H1 (cell line): ENCODE data around the gene C2orf92. TPM values are rescaled to one million over a fixed set of nuclear protein-coding genes. Genes with fewer than 3 reads are reported as not detected.

Experiments used
- BCL11A ChIP-seq, 2 experiments: IDR thresholded peaks; one replicate each; pipeline ENCODE4 v1.6.1; 2011; ENCODE audit warnings: low read depth in 2 of 2, low read length in 2 of 2, mild to moderate bottlenecking in 2 of 2
- CTCF ChIP-seq, 3 experiments: IDR thresholded peaks; 1 replicate in 2 of 3; 2 replicates in 1 of 3; pipeline versions ENCODE4 v1.5.1 to v1.6.1; 2011; ENCODE audit warnings: low read length in 3 of 3, mild to moderate bottlenecking in 3 of 3, inconsistent platforms in 2 of 3, low read depth in 1 of 3, moderate library complexity in 1 of 3; ENCODE audit not compliant: insufficient read depth in 1 of 3; ENCODE audit errors: control extremely low read depth in 1 of 3
- KDM1A ChIP-seq: fragments of 200-600, 300-600 bp; sonication (generic); IDR thresholded peaks from 2 replicates; pipeline ENCODE4 v1.7.1; 2016; ENCODE audit warnings: mild to moderate bottlenecking, low read length, borderline replicate concordance
- PHF8 ChIP-seq: fragments of 200-600 bp; sonication (generic); conservative IDR thresholded peaks from 2 replicates; pipeline ENCODE4 v1.7.1; 2012; ENCODE audit warnings: low read depth, mild to moderate bottlenecking, inconsistent platforms, low read length, moderate library complexity
- RXRA ChIP-seq: IDR thresholded peaks from 2 replicates; pipeline ENCODE4 v1.6.1; 2011; ENCODE audit warnings: low read depth, mild to moderate bottlenecking, low read length, moderate library complexity; ENCODE audit not compliant: insufficient read depth
- SP2 ChIP-seq: IDR thresholded peaks from 2 replicates; pipeline ENCODE4 v1.6.1; 2012; ENCODE audit warnings: mild to moderate bottlenecking, low read length, inconsistent platforms
- TBP ChIP-seq: IDR thresholded peaks from 2 replicates; pipeline ENCODE4 v1.6.1; 2011; ENCODE audit warnings: low read depth, low read length, improper control_type of control experiment
- YY1 ChIP-seq: IDR thresholded peaks from 2 replicates; pipeline ENCODE4 v1.6.1; 2011; ENCODE audit warnings: low read depth, mild to moderate bottlenecking, low read length
- polyA plus RNA-seq, 7 experiments: library from polyadenylated mRNA; depleted of rRNA in 3 of 7; stranded (reverse) in 5 of 7; unstranded in 2 of 7; fragments of >200 nt in 5 of 7; fragments of 200-250 nt in 2 of 7; gene quantifications; 1 replicate in 5 of 7; 2 replicates in 1 of 7; 4 replicates in 1 of 7; pipeline versions ENCODE4 v1.2.1 to v1.2.3, GENCODE V29; 2011 to 2013; ENCODE audit warnings: missing spikeins in 2 of 7, mixed read lengths in 2 of 7
- total RNA-seq: library from RNA; stranded (reverse); fragmentation: NEBNext Ultra II Directional; extraction: Animal tissue kit (Norgen Biotek cat#: 25700); gene quantifications from 2 replicates; pipeline ENCODE4 v1.2.1, GENCODE V29; 2021

Gene C2orf92
- total and polyA plus RNA-seq, 2 of the 8 experiments (the other 6 are each of a cell fraction or from before 2014, with no cell fraction given): 2.3 to 3.7 TPM

DNA sequence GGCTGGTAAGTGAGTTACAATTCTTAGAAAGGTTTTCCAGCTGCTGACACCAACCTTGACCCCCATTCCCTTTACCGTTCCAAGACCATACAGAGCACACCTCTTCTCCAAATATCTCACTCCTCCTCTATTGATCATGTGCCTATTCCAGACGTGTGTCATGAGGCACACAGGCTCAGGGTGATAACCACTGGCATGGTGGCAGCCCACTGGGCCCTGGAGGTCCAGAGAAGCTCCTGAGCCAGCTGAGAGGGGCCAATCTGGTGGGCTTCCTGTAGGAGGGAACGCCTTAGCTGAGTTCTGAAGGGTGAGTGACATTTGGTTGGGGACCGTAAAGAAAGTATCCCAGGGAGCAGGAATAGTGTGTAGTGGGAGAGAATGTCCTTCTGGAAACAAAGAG, 72.2 kb downstream of the C2orf92 start (continued):
- TF ChIP-seq YY1 (no peak), TBP (no peak), KDM1A (no peak), PHF8 (no peak), SP2 (no peak), BCL11A (IDR thresholded peaks at IDR 0.05; ENCODE audit: low read depth in 2 of 2, low read length in 2 of 2) (no peak), CTCF (IDR thresholded peaks at IDR 0.05; ENCODE audit: control extremely low read depth in 1 of 3, insufficient read depth in 1 of 3, low read depth in 1 of 3, low read length in 3 of 3) (no peak), RXRA (no peak)
